PC-3 (cell line): ENCODE data around the gene TPM4. TPM values are rescaled to one million over a fixed set of nuclear protein-coding genes. Genes with fewer than 3 reads are reported as not detected.
"Not testable (repeated sequence)": the region's sequence is repeated elsewhere in the genome, so short reads cannot be mapped to it uniquely, and the experiment has no call there.

Experiments
- ATAC-seq: fragments of 200-7000 bp; cut with Tn5 transposase; 2 replicates; pipeline ENCODE4 v1.9.1; 2020; ENCODE audit warnings: mild to moderate bottlenecking, moderate library complexity
- BruUV-seq: library from RNA; stranded (reverse); fragments of 400-500 nt; replicated peaks from 2 replicates; lab custom pipeline; 2021; lab: Mats Ljungman, UMichigan
- CTCF ChIA-PET: fragments of 300-600 bp; sonication (Branson Sonifier 250); formaldehyde crosslinking; loops from one replicate; lab custom pipeline; 2022; ENCODE audit warnings: antibody characterized with exemption; lab: Charles Lee
- POLR2A ChIA-PET: fragments of 300-600 bp; sonication (Branson Sonifier 250); formaldehyde crosslinking; loops from one replicate; lab custom pipeline; 2022; ENCODE audit warnings: antibody characterized with exemption; ENCODE audit not compliant: unreplicated experiment; lab: Charles Lee
- DNase-seq: peaks from one replicate; pipeline ENCODE4 v3.0.0-alpha.2; 2015
- H2AFZ ChIP-seq: fragments of 300-600 bp; sonication (generic); 2 replicates; pipeline ENCODE4 v1.6.0; 2016; ENCODE audit warnings: antibody characterized with exemption, low read length
- H3F3A ChIP-seq: fragments of 300-600 bp; sonication (generic); one replicate; pipeline ENCODE4 v1.6.0; 2017; ENCODE audit warnings: antibody characterized with exemption, low read length, control low read depth, mild to moderate bottlenecking; ENCODE audit not compliant: unreplicated experiment
- H3K27ac ChIP-seq: fragments of 300-600 bp; sonication (generic); 2 replicates; pipeline ENCODE4 v1.5.1; 2016; ENCODE audit warnings: mild to moderate bottlenecking, low read length
- H3K27me3 ChIP-seq: fragments of 300-600 bp; sonication (generic); 2 replicates; pipeline ENCODE4 v1.6.1; 2016; ENCODE audit warnings: low read length, mixed read lengths
- H3K36me3 ChIP-seq: fragments of 300-600 bp; sonication (generic); 2 replicates; pipeline ENCODE4 v1.6.1; 2016; ENCODE audit warnings: low read depth, mixed run types, low read length, mixed read lengths
- H3K4me1 ChIP-seq: fragments of 300-600 bp; sonication (generic); 2 replicates; pipeline ENCODE4 v1.5.1; 2016; ENCODE audit warnings: low read length; ENCODE audit not compliant: insufficient read depth
- H3K4me2 ChIP-seq: fragments of 300-600 bp; sonication (generic); 2 replicates; pipeline ENCODE4 v1.6.0; 2016; ENCODE audit warnings: low read length
- H3K4me3 ChIP-seq: fragments of 300-600 bp; sonication (generic); 2 replicates; pipeline ENCODE4 v1.5.1; 2016; ENCODE audit warnings: mild to moderate bottlenecking, low read length, mixed read lengths
- H3K79me2 ChIP-seq: fragments of 300-600 bp; sonication (generic); 2 replicates; pipeline ENCODE4 v1.6.1; 2017; ENCODE audit warnings: low read length, mixed read lengths
- H3K9ac ChIP-seq: fragments of 300-600 bp; sonication (generic); 2 replicates; pipeline ENCODE4 v1.6.0; 2016; ENCODE audit warnings: mild to moderate bottlenecking, low read length
- H3K9me2 ChIP-seq: fragments of 300-600 bp; sonication (generic); replicated peaks from 2 replicates; pipeline ENCODE4 v1.6.1; 2016; ENCODE audit warnings: mixed run types, low read length, mixed read lengths
- H3K9me3 ChIP-seq: fragments of 300-600 bp; sonication (generic); 2 replicates; pipeline ENCODE4 v1.6.1; 2016; ENCODE audit warnings: low read length, mixed read lengths
- H4K20me1 ChIP-seq: fragments of 300-600 bp; sonication (generic); 2 replicates; pipeline ENCODE4 v1.6.1; 2016; ENCODE audit warnings: low read length, mixed read lengths
- CTCF ChIP-seq: fragments of 300-600 bp; sonication (generic); conservative IDR thresholded peaks from 2 replicates; pipeline ENCODE4 v1.5.1; 2017; ENCODE audit warnings: antibody characterized with exemption, low read depth, mild to moderate bottlenecking, low read length
- EZH2 ChIP-seq: fragments of 300-600 bp; sonication (generic); IDR thresholded peaks from one replicate; pipeline ENCODE4 v1.6.1; 2017; ENCODE audit warnings: antibody characterized with exemption, mild to moderate bottlenecking, low read length; ENCODE audit not compliant: unreplicated experiment
- EZH2phosphoT487 ChIP-seq: fragments of 300-600 bp; sonication (generic); IDR thresholded peaks from 2 replicates; pipeline ENCODE4 v1.6.1; 2018; ENCODE audit warnings: mild to moderate bottlenecking, antibody characterized with exemption, low read length, borderline replicate concordance
- intact Hi-C: fragments of 100-400 bp; cut with micrococcal nuclease; formaldehyde crosslinking; loops from 2 replicates; pipeline ENCODE4 v1.9.0; 2023
- total RNA-seq: library from RNA; depleted of rRNA; stranded (reverse); fragments of >200 nt; gene quantifications from 2 replicates; pipeline ENCODE4 v1.2.3, GENCODE V29; 2014

The TPM4 gene
- total RNA-seq, 1 experiment from 2014 or later: 135 TPM

GRCh38 chr19:16116067-16116466, 39.8 kb downstream of the TPM4 start:
- TF ChIP-seq EZH2 (no peak), CTCF (no peak), EZH2phosphoT487 (no peak)
- H3K4me3 ChIP-seq: no peak overlapping the region
- H3K27me3 ChIP-seq: no peaks in the 10 kb centered on the region
- no TSS peak for BruUV-seq
- intact Hi-C loops: no loop called here
- H3K36me3 ChIP-seq: peaks cover 17% of the 10 kb centered on the region
- ATAC-seq (no peak), DNase-seq (no peak)
- H3K9me3 ChIP-seq: no peaks in the 10 kb centered on the region
- no peak overlapping the region for H3K9ac ChIP-seq
- POLR2A ChIA-PET: no interaction called here
- no peaks in the 10 kb centered on the region for H4K20me1 ChIP-seq
- H3K9me2 ChIP-seq: no peaks in the 10 kb centered on the region
- H3K4me2 ChIP-seq: no peak overlapping the region
- peaks cover 59% of the 10 kb centered on the region for H3K79me2 ChIP-seq
- CTCF ChIA-PET: no interaction called here
- H3F3A ChIP-seq: no peaks in the 10 kb centered on the region
- H3K27ac ChIP-seq: no peak overlapping the region
- no peak overlapping the region for H2AFZ ChIP-seq
- H3K4me1 ChIP-seq: peaks cover 15% of the 10 kb centered on the region

- H2AFZ ChIP-seq: no peak overlapping the region
- H3F3A ChIP-seq: no peaks in the 10 kb centered on the region
- no peak for TF ChIP-seq EZH2
- peak; percentile 38 for TF ChIP-seq CTCF
- TF ChIP-seq EZH2phosphoT487: no peak
- DNase-seq: no peak
- H4K20me1 ChIP-seq: no peaks in the 10 kb centered on the region
- ATAC-seq: peak; percentile 46; the same call in 1 of the 2 replicates
- peaks cover 9% of the 10 kb centered on the region for H3K4me1 ChIP-seq
- H3K9me3 ChIP-seq: no peaks in the 10 kb centered on the region
- CTCF ChIA-PET: interaction anchor here (0.5 kb wide), 1 partner anchor 65 kb away, joined by 15 read pairs; no protein-coding TSS in a partner anchor
- no peak overlapping the region for H3K4me3 ChIP-seq
- H3K27ac ChIP-seq: no peak overlapping the region
- POLR2A ChIA-PET: no interaction called here
- peaks cover 27% of the 10 kb centered on the region for H3K36me3 ChIP-seq
- no peaks in the 10 kb centered on the region for H3K9me2 ChIP-seq
- H3K79me2 ChIP-seq: peaks cover 50% of the 10 kb centered on the region
- no peak overlapping the region for H3K9ac ChIP-seq
- no peaks in the 10 kb centered on the region for H3K27me3 ChIP-seq
- BruUV-seq: no TSS peak
- intact Hi-C loops: no loop called here
- no peak overlapping the region for H3K4me2 ChIP-seq
Observed at GRCh38 chr19:16117594-16118033, 41.3 kb downstream of the TPM4 start.

- Histone ChIP-seq H3K79me2 (peaks cover 40% of the 10 kb centered on the region), H3K9me2 (no peaks in the 10 kb centered on the region), H3F3A (no peaks in the 10 kb centered on the region), H3K4me3 (no peak overlapping the region), H3K4me1 (peaks cover 3% of the 10 kb centered on the region), H3K27ac (no peak overlapping the region), H3K4me2 (no peak overlapping the region), H2AFZ (no peak overlapping the region), H4K20me1 (no peaks in the 10 kb centered on the region), H3K9ac (no peak overlapping the region), H3K27me3 (no peaks in the 10 kb centered on the region), H3K36me3 (peaks cover 32% of the 10 kb centered on the region), H3K9me3 (no peaks in the 10 kb centered on the region)
- ATAC-seq (no peak), DNase-seq (no peak)
- ChIA-PET POLR2A (no interaction called here), CTCF (no interaction called here)
- no TSS peak for BruUV-seq
- intact Hi-C loops: no loop called here
- TF ChIP-seq CTCF (no peak), EZH2 (no peak), EZH2phosphoT487 (no peak)
Observed at GRCh38 chr19:16118489-16119033, 42.3 kb downstream of the TPM4 start.

GRCh38 chr19:16119075-16119857, 43.0 kb downstream of the TPM4 start:
- H3K79me2 ChIP-seq: peaks cover 33% of the 10 kb centered on the region
- H3K27ac ChIP-seq, H3K4me3 ChIP-seq, H3K27me3 ChIP-seq, BruUV-seq, CTCF ChIA-PET, H4K20me1 ChIP-seq, H3F3A ChIP-seq, H3K4me1 ChIP-seq, DNase-seq, H2AFZ ChIP-seq, H3K9me3 ChIP-seq, ATAC-seq, H3K9me2 ChIP-seq, intact Hi-C loops, H3K4me2 ChIP-seq, H3K9ac ChIP-seq: not testable (repeated sequence)
- H3K36me3 ChIP-seq: peaks cover 37% of the 10 kb centered on the region
- POLR2A ChIA-PET: interaction anchor here (0.7 kb wide), 1 partner anchor 62 kb away, joined by 5 read pairs; no protein-coding TSS in a partner anchor
